ENCODE results near the gene PTPN11.
"Not testable (repeated sequence)": the region's sequence is repeated elsewhere in the genome, so short reads cannot be mapped to it uniquely, and the experiment has no call there.

The PTPN11 gene

DNA sequence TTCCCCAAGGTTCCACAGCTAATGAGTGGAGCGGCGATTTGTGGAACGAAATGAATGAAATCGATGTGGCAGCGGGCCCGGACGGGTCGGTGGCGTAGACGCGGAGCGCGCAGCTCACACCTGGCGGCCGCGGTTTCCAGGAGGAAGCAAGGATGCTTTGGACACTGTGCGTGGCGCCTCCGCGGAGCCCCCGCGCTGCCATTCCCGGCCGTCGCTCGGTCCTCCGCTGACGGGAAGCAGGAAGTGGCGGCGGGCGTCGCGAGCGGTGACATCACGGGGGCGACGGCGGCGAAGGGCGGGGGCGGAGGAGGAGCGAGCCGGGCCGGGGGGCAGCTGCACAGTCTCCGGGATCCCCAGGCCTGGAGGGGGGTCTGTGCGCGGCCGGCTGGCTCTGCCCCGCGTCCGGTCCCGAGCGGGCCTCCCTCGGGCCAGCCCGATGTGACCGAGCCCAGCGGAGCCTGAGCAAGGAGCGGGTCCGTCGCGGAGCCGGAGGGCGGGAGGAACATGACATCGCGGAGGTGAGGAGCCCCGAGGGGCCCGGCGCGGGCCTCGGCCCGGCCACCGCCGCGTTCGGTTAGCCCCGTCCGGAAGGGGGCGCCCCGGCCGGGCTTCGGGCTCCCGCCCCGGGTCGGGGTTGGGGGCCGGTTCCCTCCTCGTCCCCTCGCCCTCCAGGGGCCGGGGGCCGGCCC, at the start of gene PTPN11:
PTPN11 (plus strand) TSS at position 340 of the 689 bp plus-strand sequence; CDS start at position 505, 165 bp downstream.
- peak; percentile 86 to 91 for DNase-seq

DNA sequence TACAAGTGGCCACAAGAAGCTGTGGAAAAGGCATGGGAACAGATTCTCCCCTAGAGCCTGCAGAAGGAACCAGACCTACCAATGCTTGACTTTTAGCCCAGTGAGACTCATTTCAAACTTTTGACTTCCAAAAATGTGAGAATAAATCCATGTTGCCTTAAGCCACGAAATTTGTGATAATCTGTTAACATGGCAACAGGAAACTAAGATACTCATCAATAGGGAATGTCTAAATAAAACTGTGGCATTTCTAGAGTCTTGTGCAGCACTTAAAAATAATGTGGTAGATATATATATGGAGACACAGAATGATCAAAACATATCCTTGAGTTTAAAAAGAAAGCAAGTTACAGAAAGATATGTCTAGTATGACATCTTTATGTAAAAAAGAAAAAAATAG, 48.5 kb upstream of the PTPN11 start:
- no peak for DNase-seq

DNA sequence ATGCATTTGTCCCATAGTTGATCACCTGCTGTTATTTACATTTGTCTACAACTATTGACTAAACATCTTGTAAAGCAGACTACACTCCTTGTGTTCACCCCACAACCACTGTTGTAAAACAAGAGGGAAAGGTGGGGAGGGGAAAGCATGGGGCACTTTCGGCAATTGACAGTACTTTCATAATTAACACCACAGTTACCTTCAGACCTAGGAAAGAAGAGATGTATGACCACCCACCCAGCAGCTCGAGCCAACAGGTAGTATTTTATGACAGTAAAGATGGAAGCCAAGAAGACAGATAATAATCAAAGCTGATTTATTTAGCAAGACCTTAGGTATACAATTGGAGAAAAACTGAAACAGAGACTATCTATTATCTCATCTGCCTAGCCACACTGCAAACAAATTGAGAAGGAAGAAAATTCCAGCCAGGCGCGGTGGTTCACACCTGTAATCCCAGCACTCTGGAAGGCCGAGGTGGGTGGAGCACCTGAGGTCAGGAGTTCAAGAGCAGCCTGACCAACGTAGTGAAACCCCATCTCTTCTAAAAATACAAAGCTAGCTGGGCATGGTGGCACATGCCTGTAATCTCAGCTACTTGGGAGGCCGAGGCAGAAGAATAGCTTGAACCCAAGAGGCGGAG, 47.8 kb upstream of the PTPN11 start:
- no peak for DNase-seq

DNA sequence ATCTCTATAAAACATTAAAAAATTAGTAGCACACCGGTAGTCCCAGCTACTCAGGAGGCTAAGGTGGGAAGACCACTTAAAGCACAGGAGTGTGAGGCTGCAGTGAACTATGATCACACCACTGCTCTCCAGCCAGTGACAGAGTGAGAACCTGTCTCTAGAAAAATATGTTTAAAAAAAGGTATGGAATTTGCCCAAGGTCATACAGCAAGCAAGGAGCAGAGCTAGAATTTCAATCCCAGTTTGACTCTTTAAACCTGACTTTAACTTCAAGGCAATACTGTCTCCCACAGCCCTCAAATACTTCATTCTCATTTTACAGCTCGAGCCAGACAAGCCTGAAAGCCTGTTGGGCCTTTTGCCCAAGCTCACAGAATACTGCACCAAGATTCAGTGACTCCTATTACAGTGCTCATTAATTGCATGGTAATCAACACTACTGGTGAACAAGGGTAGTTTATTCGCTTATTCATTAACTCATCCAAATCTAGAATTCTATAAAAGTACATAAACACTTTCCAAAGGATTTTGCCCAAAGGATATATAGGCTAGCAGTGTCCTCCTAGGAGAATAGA, 44.5 kb upstream of the PTPN11 start:
- DNase-seq: no peak

DNA sequence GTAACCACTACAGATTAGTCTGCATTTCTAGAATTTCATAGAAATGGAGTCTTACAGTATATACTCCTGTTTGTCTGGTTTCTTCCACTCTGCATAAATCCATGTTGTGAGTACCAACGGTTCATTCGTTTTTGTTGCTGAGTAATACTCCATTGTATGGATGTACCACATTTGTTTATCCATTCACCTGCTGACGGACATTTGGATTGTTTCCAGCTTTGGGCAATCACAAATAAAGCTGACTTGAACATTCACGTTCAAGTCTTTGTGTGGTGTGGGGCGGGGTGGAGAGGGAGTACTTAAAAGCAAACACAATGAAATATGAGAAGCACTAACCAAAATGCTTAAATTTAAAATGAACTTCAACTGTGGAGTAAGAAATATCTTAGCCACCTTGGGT, 43.6 kb upstream of the PTPN11 start:
- no peak for DNase-seq

DNA sequence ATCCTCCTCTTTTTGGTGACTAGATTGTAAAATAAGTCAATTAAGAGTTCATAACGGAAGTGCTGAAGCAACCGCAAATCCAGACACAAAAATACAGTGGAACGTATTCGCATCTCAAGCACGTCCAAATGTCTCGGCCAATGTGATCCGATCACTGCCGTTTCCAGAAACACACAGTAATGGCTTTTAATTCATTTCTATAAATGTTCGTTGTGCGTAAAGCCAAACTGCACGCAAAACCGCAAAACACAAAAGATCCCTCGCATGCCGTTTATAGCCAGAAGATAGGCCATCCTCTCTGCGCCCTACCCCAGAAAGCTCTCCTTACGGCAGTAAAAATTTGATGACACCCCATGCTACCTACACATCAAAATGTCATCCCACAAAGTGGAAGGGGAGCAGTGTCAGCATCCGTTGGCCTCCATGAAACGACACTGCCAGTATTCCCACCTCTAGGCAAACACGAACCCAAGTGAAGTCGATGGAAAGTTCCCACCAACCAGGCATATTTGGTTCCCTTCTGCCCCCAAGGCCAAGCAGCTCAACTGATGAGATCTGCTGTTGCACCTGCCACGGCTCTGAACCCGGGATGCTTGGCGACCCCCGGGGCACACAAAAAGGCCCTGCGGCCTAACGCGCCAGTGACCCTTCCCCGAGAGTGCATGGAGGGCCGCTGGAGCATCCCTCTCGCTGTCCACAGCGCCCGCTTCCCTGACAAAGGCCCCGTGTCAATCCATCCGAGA, 37.9 kb upstream of the PTPN11 start:
- no peak for DNase-seq

DNA sequence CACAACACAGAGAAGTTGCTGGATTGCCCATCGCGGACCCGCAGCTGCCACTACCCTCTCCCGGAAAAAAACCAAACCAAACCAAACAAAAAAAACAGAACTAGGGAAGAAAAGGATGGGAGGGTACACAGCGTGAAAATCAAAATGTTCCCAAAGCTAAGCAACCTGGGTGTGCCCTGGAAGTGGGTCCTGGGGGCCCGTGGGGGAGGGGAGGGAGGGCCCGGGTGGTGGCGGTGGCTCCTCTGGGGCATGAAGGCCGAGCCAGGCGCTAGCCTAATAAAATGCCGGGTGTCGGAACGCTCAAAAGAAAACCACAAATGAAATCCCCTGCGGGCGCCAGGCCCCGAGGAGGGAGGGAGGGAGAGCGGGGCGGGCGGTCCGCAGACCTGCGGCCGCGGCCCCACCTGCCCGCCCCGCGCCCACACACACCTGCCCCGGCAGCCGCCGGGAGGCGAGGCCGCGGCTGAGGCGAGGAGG, 37.3 kb upstream of the PTPN11 start:
- DNase-seq: peak; percentile 32 to 55

DNA sequence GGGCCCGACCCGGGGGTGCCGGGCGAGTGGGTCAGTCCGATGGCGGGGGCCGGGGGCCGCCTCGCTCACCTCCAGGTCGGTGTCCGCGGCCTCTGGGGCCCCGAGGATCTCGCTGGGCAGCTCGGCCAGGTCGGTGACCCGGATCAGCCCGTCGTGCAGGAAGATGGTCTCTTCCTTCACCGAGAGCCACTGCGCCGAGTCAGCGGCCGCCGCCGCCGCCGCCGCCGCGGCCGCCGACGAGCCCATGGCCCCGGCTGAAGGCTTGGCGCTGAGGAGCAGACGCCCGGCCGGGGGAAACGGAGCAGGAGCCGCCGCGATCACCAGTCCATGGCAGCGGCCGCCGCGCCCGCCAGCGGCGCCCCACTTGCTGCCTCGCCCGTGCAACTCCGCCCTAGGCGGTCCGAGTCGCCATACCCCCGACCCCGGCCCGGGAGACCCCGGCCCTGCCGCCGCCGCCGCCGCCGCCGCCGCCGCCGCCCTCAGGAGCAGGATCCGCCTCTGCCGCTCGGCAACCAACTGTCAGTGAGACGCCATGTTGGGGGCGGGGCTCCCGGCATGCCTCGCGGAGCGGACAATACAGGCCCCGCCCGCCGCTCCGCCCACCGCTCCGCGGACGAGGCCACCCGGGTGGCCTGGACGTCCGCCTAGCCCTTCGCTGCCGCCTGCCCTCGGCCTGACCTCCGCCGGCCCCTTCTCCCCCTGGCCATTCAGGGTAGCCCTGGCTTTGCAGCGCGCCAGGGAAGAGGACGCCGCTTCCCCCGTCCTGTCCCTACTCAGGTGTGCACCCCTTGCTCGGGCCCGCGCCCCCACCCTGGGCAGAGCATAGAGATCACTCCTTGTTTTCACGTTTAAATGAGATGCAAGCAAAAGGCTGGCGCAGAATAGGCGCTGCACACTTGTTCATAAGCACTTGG, 36.6 kb upstream of the PTPN11 start, which contains the start of gene HECTD4:
HECTD4 (minus strand) TSS at position 549 of the 914 bp plus-strand sequence; CDS start at position 246, 303 bp downstream.
- DNase-seq: peak; percentile 88 to 90

DNA sequence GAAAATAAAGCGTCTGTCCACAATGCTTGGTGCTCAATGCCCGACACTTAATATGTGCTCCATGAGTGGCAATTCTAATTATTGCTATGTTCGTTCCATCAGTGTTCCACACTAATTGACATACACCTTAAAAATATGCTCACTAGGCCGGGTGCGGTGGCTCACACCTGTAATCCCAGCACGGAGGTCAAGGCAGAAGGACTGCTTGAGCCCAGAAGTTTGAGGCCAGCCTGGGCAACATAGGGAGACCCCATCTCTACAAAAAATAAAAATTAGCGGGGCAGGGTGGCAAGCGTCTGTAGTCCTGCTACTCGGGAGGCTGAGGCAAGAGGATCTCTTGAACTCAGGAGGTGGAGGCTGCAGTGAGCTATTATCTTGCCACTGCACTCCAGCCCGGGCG, 35.9 kb upstream of the PTPN11 start:
- no peak for DNase-seq

DNA sequence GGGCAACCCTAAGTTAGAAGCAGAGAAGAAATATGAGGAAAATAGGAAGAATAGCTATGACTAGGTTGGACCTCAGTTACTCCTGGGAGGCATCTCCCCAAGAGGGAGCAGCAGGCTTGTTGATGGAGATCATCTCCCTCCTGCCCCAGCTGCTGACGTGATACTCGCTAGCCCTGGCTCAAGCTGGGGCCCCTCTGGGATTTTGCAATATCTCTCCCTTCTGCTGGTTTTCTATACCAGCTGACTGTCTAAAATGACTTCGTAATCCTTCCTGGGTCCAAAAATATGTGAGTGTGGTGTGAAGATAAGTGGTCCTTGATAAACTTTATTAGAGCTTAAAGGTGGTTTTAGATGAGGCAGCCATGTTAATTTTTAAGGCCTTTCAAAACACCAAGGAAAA, 32.0 kb upstream of the PTPN11 start:
- DNase-seq: peak in 1 of 2 donors; percentile 17

DNA sequence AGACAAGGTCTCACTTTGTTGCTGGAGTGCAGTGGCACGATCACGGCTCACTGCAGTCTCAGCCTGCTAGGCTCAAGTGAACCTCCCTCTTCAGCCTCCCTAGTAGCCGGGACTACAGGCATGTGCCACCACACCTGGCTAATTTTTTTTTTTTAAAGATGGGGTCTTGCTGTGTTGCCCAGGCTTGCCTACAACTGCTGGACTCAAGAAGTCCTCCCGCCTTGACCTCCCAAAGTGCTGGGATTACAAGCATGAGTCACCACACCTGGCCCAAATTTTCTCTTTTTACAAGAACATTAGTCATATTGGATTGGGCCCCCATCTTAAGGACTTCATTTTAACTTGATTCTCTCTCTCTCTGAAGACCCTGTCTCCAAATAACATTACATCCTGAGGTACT, 29.5 kb upstream of the PTPN11 start:
- DNase-seq: no peak

DNA sequence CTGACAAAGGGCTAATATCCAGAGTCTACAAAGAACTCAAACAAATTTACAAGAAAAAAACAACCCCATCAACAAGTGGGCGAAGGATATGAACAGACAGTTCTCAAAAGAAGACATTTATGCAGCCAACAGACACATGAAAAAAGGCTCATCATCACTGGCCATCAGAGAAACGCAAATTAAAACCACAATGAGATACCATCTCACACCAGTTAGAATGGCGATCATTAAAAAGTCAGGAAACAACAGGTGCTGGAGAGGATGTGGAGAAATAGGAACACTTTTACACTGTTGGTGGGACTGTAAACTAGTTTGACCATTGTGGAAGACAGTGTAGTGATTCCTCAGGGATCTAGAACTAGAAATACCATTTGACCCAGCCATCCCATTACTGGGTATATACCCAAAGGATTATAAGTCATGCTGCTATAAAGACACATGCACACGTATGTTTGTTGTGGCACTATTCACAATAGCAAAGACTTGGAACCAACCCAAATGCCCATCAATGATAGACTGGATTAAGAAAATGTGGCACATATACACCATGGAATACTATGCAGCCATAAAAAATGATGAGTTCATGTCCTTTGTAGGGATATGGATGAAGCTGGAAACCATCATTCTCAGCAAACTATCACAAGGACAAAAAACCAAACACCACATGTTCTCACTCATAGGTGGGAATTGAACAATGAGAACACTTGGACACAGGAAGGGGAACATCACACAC, 28.7 kb upstream of the PTPN11 start:
- DNase-seq: not testable (repeated sequence)

DNA sequence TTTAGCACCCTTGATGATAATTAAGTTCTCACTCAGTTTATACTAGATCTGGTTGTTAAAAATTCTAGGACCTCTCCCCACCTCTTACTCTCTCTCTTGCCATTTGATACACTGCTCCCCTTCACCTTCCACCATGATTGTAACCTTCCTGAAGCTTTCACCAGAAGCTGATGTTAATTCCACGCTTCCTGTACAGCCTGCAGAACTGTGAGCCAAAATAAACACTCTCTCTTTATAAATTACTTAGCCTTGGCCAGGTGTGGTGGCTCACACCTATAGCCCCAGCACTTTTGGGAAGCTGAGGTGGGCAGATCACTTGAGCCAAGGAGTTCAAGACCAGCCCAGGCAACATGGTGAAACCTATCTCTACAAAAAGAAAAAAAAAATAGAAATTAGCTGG, 25.4 kb upstream of the PTPN11 start:
- DNase-seq: no peak

DNA sequence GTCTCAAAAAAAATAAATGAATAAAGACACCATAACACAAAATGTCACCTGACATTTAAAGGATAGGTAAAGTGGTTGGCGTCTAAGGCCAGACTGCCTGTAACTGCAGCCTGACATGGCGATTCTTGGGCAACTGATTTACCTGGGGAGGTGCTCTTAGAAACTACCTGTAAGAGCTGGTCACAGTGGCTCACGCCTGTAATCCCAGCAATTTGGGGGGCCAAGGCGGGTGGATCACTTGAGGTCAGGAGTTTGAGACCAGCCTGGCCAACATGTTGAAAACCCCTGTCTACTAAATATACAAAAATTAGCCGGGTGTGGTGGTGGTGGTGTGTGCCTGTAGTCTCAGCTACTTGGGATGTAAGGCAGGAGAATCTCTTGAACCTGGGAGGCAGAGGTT, 17.7 kb upstream of the PTPN11 start:
- no peak for DNase-seq

DNA sequence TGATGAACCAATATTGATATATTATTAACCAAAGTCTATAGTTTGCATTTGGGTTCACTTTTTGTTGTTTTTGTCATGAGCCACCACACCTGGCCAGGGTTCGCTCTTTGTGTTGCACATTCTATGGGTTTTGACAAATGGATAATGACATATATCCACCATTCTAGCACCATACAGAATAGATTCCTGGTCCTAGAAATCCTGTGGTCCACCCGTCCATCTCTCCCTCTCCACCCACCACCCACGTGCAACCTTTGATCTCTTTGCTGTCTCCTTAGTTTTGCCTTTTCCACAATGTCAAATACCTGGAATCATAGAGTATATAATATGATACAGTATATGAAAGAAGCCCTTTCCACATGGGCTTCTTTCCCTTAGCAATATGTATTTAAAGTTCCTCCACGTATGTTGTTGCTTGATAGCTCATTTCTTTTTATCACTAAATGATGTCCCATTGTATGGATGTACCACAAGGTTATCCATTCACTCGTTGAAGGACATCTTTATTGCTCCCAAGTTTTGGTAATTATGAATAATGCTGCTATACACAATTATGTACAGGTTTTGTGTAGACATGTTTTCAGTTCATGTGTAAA, 16.7 kb upstream of the PTPN11 start:
- DNase-seq: no peak

DNA sequence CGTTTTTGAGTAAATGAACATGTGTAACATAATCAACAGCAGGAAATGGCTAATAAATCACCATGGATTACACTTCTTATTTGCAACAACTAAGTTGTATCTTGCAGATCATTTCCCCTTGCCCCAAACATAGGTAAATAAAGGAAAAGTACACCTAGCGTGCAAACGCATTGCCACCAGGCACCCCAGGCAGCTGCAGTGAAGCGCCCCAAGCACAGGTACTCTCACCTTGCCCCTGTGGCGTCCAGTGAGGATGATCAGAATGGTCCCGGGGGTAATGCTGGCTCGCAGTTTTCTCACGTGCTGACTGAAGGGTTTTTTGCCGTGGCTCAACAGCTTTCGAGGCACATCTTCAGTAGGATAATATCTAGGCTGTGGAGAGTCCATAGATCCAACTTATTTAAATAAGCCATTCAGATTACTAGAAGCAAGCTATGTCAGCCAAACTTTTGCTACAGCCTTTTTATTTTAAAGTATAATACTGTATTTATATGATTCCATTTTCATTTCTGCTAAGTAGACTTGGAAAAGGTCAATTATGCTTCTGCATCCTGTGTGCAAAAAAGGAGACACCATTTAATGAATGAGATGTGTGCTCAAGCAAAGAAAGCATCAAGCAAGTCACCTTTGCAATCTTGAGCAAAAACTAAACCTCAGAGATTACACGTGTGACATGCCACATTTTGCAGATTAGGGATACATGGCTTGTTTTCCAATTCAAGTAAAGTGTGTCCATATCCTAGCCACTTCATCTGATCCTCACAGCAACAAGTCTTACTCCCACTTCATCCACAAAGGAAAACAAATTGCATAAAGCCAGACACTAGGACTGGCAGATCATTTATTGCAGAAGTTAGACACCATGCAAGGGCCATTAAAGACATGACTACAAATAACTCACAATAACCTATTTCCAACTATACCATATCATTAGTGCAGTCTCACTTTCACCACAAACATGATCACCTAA, 11.9 kb upstream of the PTPN11 start:
- no peak for DNase-seq

DNA sequence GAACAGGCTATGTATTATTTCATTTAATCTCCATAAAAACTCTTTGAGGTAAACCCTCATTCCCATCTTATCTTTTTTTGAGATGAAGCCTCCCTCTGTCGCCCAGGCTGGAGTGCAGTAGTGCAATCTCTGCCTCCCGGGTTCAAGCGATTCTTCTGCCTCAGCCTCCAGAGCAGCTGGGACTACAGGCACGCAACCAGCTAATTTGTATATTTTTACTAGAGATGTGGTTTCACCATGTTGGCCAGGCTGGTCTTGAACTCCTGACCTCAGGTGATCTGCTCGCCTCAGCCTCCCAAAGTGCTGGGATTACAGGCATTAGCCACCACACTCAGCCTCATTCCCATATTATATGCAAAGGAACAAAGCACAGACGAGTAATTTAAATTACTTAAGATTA, 11.1 kb upstream of the PTPN11 start:
- DNase-seq: not testable (repeated sequence)

DNA sequence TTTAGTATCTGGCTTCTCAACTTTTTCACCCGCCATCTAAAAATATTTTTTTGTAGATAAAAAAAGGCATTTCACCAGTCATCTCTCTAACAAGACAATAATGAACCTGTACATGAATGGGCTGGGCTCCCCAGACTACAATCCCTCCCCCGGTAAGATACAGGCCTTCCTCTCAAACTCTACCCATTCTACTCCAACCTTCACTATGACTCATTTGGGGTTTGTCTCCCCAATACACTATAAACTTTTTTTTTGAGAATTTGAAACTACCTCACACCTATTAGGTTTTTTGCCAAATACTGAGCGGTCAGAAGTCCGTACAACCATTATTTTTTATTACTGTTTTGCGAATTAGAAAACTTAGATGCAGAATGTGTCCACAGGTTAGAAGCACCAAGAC, 10.1 kb upstream of the PTPN11 start:
- peak in 1 of 2 donors; percentile 54 for DNase-seq

DNA sequence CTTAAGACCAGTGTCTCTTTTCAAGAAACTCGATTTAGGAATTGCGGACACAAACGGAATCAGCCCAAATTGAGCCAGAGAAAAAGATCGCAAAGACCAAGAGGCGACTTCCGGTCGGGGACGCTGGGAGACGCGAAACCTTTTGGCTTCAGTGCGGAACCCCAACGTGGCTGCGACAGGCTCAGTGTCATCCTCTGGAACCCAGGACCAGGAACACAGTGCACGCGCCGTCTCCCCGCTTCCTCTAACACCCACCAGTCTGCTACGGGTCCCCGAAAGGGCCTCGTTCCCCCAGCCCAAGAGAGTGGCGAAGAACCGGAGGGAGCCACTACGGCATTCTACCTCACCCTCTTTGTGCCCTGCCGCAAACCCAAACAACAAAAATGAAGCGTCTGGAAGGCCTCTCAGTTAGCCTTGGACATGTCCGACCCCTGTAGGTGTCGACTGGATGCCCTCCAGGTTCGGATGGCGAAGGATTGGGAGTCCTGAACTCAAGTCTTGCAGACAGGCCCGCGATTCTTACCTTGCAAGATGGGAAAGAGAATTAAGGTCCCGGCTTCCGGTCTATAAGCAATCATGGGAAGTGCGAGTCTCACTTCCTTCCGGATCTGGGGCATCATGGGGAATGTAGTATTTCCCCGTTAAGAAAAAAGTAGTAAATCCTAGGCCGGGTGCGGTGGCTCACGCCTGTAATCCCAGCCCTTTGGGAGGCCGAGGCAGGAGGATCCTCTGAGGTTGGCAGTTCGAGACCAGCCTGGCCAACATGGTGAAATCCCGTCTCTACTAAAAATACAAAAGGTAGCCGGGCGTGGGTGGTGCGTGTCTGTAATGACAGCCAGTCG, 9.5 kb upstream of the PTPN11 start, which contains the start of gene RPL6:
RPL6 (minus strand) TSS at position 542 of the 842 bp plus-strand sequence. CDS start 949 bp downstream, outside the sequence.
- peak; percentile 86 to 90 for DNase-seq
